ENCODE measurements around the gene SPATA6.

SPATA6 gene

GRCh38 chr1:48248356-48248755, 223.6 kb downstream of the SPATA6 start:
- no peak for DNase-seq

GRCh38 chr1:48246727-48247126, 225.3 kb downstream of the SPATA6 start:
- DNase-seq = peak; percentile 34

Measured in NCI-H1105 (cell line).